Measurements from ENCODE around the gene PKDREJ.
"Not testable (repeated sequence)": the region's sequence is repeated elsewhere in the genome, so short reads cannot be mapped to it uniquely, and the experiment has no call there.

The PKDREJ gene, protein sequence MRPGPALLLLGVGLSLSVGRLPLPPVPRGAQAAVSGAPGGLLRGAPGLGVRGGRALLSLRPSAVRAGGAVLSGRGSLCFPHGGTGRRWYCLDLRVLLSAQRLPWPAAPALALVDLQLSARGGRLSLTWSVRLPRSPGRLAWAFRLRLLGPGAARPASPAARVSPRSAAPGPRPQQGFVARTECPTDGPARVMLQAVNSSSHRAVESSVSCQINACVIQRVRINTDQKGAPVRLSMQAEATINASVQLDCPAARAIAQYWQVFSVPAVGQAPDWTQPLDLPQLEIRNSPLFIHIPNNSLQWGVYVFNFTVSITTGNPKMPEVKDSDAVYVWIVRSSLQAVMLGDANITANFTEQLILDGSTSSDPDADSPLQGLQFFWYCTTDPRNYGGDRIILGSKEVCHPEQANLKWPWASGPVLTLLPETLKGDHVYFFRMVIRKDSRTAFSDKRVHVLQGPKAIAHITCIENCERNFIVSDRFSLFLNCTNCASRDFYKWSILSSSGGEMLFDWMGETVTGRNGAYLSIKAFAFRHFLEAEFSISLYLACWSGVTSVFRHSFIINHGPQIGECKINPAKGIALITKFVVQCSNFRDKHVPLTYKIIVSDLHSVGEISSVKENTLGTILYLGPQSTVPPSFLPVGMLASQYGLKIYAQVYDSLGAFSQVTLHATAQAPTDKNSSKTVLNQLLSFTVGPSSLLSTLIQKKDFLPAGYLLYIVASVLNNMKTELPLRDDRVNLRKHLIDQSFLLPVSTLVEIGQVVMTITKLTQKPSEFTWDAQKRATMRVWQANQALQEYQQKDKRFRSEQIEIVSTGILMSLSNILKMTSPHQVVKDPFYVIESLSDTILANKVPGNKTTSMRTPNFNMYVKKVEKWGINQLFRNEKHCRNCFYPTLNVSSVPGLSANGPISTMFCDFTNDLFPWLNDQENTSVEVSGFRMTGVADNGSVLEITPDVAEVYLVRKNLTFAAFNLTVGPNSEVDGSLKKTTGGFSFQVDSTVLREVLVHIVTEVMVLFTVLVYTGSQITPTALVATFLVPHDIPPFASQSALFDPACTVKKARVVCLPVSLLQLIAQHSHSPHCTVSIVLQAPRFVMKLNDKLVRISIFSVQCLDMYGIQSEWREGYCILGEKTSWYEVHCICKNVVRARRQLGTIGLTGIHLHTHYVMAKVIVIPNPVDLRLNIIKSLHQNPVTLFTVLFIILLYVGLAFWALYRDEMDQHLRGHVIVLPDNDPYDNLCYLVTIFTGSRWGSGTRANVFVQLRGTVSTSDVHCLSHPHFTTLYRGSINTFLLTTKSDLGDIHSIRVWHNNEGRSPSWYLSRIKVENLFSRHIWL (N-terminal part only)

DNA sequence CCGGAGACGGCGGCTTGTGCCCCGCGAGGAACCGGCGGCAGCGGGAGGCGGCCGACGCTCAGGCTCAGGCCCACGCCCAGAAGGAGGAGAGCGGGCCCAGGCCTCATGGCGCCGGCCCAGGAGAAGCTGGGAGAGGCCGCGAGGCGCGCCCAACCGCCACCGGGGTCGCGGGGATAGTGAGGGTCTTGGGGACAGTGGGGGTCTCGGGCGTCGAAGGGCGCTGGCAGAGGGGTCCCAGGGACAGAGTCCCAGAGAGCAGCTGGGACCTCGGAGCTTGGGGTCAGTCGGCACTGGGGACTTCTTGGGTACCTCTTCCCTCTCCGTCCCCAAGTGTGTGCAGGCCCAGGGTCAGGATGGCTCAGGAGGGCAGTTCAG lies at the start of gene PKDREJ:
Gene PKDREJ (minus strand): TSS at position 128 of the 375 bp plus-strand sequence. CDS start 21 bp downstream, at position 107.
- no peak for DNase-seq

DNA sequence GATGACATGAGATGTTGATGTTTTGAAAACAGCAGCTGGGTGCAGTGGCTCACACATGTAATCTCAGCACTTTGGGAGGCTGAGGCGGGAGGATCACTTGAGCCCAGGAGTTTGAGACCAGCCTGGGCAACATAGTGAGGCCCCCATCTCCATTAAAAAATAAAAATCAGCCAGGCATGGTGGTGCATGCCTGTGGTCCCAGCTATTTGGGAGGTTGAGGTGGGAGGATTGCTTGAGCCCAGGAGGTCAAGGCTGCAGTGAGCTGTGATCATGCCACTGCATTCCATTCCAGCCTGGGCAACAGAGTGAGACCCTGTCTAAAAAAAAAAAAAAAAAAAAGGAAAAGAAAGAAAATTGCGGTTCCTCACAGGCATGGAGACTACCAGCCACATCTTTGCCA lies 49.7 kb upstream of the PKDREJ start:
- not testable (repeated sequence) for DNase-seq

GRCh38 chr22:46312056-46312455 lies 48.9 kb upstream of the PKDREJ start:
- no peak for DNase-seq

- no peak for DNase-seq
Observed at GRCh38 chr22:46309526-46310085, 46.5 kb upstream of the PKDREJ start.

DNA sequence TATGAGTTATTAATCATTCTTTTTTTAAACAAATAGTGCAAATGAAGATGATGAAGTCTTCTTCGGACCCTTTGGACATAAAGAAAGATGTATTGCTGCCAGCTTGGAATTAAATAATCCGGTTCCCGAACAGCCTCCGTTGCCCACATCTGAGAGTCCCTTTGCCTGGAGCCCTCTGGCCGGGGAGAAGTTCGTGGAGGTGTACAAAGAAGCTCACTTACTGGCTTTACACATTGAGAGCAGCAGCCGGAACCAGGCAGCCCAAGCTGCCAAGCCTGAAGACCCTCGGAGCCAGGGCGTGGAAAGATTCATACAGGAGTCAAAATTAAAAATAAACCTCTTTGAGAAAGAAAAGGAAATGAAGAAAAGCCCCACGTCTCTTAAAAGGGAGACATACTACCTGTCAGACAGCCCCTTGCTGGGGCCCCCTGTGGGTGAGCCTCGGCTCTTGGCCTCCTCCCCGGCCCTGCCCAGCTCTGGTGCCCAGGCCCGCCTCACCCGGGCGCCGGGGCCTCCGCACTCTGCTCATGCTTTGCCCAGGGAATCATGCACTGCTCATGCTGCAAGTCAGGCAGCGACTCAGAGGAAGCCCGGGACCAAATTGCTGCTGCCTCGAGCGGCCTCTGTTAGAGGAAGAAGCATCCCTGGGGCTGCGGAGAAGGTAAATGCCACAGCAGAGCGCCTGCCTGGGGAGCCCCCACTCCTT lies 45.3 kb upstream of the PKDREJ start:
- no peak for DNase-seq

GRCh38 chr22:46303347-46303965 lies 40.3 kb upstream of the PKDREJ start:
- no peak for DNase-seq

GRCh38 chr22:46300491-46300890 lies 37.3 kb upstream of the PKDREJ start:
- no peak for DNase-seq

DNA sequence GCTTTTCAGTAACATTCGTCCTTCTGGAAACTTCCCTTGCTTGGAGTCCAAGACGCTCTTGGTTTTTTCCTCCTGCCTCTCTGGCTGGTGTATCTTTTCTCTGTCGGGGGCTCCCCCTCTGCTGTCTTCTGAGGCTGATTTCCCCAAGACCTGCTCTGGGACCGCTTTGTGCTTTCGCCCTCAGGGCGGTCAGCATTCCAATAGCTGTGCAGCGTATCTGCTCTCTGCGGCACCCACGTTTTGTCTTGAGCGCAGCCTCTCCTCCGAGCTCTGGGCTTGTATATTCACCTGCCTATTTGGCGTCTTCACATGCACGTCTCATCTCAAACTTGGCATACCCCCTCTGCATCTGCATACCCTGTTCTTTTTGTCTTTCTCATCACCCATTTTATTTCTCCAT lies 36.0 kb upstream of the PKDREJ start:
- no peak for DNase-seq

DNA sequence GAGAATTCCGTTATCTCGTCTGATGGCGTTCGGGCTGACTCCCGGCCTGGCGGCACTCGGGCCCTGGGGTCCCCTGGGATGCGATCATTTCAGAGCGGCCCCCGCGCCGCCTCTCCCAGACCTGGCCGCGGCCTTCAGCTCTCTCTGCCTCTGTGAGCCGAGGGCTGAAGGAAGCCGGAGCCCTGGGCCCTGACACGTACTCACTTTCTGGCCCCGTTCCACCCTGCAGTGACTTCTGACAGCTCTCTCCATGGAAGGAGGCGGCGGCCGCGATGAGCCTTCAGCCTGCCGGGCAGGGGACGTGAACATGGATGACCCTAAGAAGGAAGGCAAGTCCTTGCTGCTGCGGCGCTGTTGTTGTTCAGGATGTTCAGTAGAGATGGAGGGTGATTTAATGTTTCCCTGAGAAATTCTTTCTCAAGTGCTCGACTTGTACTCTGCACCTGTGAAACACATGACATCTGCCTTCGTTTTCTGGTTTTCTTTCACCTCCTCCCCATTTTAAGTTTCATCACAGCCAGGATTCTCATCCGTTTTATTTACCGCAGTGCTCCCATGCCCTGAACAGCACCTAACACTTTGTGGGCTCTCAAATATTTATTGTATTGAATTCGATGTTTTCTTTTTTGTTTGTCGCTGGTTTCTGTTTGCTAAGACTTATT lies 34.1 kb upstream of the PKDREJ start:
- peak; percentile 55 for DNase-seq

- peak; percentile 96 for DNase-seq
Observed at GRCh38 chr22:46296257-46297150, 33.4 kb upstream of the PKDREJ start, which contains the start of gene GTSE1. TSS of gene GTSE1 (plus strand) at chr22:46296870. CDS start at chr22:46297401, 531 bp downstream.

GRCh38 chr22:46295277-46295971 lies 32.3 kb upstream of the PKDREJ start:
- DNase-seq = no peak

DNA sequence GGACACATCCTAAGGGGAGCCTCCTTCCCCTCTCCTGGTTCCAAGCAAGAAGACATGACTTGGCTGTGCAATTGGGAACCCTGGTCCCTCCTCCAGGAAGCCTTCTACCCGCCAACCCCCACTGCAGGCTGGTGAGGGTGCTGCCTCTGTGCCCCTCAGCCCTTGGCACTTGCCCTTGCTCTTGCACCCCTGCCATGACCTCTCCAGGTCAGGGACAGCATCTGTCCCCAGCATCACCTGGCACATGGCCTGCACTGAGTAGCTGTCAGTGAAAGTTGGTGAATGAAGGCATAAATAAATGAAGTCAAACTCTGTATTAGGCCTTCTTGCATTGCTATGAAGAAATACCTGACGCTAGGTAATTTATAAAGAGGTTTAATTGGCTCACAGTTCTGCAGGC lies 31.6 kb upstream of the PKDREJ start:
- DNase-seq = no peak

GRCh38 chr22:46293577-46294260 lies 30.6 kb upstream of the PKDREJ start:
- DNase-seq = no peak

DNA sequence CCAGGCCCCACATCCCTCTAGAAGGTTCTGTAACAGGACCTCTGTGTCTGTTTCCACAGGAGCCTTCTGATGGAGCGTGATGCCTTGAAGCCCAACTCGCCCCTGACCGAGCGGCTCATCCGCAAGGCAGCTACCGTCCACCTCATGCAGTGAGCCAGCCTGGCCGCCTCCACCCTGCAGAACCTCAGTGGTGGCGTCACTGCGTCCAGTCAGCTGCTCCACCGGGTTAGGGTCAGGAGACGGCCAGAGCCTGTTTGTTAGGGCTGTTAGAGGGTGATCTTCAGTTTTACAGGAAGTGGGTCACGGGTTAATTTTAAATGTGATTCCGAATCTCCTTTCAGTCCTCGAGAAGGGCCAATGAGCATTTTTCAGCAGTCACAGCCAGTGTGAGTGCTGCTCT lies 29.6 kb upstream of the PKDREJ start:
- no peak for DNase-seq

DNA sequence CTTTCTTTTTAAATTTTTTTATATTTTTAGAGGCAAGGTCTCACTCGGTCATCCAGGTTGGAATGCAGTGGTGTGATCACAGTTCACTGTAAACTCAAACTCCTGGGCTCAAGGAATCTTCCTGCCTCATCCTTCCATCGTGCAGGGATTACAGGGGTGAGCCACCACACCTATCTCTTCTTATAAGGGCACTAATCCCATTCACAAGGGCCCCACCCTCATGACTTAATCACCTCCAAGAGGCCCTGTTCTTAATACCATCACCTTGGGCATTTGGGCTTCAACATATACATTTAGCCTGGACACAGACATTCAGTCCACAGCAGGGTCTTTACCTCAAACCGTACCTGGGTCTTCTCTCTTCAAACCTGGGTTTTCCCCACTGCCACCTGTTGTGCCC lies 29.0 kb upstream of the PKDREJ start:
- no peak for DNase-seq

GRCh38 chr22:46290843-46291785 lies 28.0 kb upstream of the PKDREJ start:
- DNase-seq = no peak

GRCh38 chr22:46290121-46290842 lies 27.1 kb upstream of the PKDREJ start:
- DNase-seq = no peak
